ENCODE results near the gene HPS1. TPM values are rescaled to one million over a fixed set of nuclear protein-coding genes. Genes with fewer than 3 reads are reported as not detected.
"Not testable (repeated sequence)": the region's sequence is repeated elsewhere in the genome, so short reads cannot be mapped to it uniquely, and the experiment has no call there.

Gene HPS1
- total RNA-seq, 4 donors from 2014 or later, result 48.6 to 66.7 (median 60.5) TPM

- Histone ChIP-seq H3K36me3 (peaks cover 0 to 5% of the 10 kb centered on the region in 2 donors), H3K4me3 (replicated peaks in 1 of 3) (no peak overlapping the region), H3K27ac (no peak overlapping the region), H3K27me3 (no peaks in the 10 kb centered on the region), H3K4me1 (peaks cover 7 to 36% of the 10 kb centered on the region in 2 donors), H3K9me3 (no peaks in the 10 kb centered on the region)
- intact Hi-C loops (cut with DNase I), result no loop called here
- no peak for DNase-seq
- WGBS, 2 donors, result 92 to 98% methylated on average over 2 to 4 of the region's 4 CpGs
- TF ChIP-seq, protein P1, sequence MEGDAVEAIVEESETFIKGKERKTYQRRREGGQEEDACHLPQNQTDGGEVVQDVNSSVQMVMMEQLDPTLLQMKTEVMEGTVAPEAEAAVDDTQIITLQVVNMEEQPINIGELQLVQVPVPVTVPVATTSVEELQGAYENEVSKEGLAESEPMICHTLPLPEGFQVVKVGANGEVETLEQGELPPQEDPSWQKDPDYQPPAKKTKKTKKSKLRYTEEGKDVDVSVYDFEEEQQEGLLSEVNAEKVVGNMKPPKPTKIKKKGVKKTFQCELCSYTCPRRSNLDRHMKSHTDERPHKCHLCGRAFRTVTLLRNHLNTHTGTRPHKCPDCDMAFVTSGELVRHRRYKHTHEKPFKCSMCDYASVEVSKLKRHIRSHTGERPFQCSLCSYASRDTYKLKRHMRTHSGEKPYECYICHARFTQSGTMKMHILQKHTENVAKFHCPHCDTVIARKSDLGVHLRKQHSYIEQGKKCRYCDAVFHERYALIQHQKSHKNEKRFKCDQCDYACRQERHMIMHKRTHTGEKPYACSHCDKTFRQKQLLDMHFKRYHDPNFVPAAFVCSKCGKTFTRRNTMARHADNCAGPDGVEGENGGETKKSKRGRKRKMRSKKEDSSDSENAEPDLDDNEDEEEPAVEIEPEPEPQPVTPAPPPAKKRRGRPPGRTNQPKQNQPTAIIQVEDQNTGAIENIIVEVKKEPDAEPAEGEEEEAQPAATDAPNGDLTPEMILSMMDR (IDR thresholded peaks at IDR 0.05), result no peak
- no peak for TF ChIP-seq POLR2A (IDR thresholded peaks at IDR 0.05)
Measured at GRCh38 chr10:98390406-98390805, 56.3 kb downstream of the HPS1 start.

DNA sequence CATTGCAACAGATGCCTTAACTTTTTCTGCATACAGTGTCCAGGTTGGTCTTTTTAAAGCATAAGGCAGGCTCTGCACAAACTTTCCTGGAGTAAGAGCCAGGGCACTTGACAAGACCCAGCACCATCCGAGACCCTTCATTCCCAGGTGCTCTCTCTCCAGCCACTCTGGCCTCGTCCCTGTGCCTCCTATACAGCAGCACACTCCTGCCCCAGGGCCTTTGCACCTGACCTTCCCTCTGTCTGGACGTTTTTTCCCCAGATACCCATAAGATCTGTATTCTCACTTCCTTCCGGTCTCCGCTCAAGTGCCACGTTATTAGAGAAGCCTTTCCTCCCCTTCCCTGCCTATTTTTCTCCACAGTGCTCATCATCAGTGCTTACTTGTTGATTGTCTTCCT lies 57.3 kb downstream of the HPS1 start:
- H3K27me3 ChIP-seq, result no peaks in the 10 kb centered on the region
- H3K4me3 ChIP-seq (replicated peaks in 1 of 3), result no peak overlapping the region
- intact Hi-C loops (cut with DNase I), result no loop called here
- WGBS, 2 donors, result 83 to 90% methylated on average over 6 of the region's 6 CpGs
- no peaks in the 10 kb centered on the region for H3K9me3 ChIP-seq
- no peak for DNase-seq
- peaks cover 0 to 5% of the 10 kb centered on the region in 2 donors for H3K36me3 ChIP-seq
- peaks cover 4 to 25% of the 10 kb centered on the region in 2 donors for H3K4me1 ChIP-seq
- no peak overlapping the region for H3K27ac ChIP-seq
- TF ChIP-seq, protein P1 (IDR thresholded peaks at IDR 0.05), result no peak
- TF ChIP-seq POLR2A (IDR thresholded peaks at IDR 0.05), result no peak

DNA sequence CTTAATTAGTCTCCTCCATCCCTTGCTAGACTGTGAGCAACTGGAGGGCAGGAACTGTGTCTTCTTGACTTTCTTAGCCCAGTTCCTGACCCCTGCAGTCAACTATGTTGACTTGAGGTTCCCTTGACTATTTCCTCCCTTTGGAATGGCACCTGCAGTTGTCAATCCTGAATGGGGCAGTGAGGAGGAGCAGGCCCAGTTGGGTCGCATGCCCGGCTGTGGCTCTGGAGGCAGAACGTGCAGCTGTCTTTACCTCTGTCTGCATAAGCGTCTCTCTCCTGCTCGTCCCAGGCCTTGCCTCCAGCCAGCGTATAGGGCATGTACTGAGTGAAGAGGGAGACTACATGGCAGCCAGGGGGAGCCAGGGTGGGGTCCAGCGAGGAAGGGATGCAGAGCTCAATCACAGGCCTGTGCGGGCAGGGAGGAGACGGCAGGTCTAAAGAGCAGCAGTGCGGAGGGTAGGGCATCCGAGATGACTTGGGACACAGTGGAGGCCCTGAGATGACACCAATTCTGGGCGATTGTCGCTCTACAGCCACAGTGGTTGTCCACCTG lies 58.6 kb downstream of the HPS1 start:
- no peak for DNase-seq
- Histone ChIP-seq H3K4me1 (peaks cover 4 to 19% of the 10 kb centered on the region in 2 donors), H3K36me3 (peaks cover 0 to 5% of the 10 kb centered on the region in 2 donors), H3K4me3 (replicated peaks in 1 of 3) (no peak overlapping the region), H3K9me3 (no peaks in the 10 kb centered on the region), H3K27me3 (no peaks in the 10 kb centered on the region), H3K27ac (no peak overlapping the region)
- 94% methylated on average over 13 of the region's 13 CpGs for WGBS, 2 donors
- TF ChIP-seq, protein P1 (IDR thresholded peaks at IDR 0.05), result no peak
- intact Hi-C loops (cut with DNase I), result no loop called here

GRCh38 chr10:98384531-98385133 lies 62.1 kb downstream of the HPS1 start:
- peaks cover 0 to 5% of the 10 kb centered on the region in 2 donors for H3K36me3 ChIP-seq
- H3K9me3 ChIP-seq, result no peaks in the 10 kb centered on the region
- no peaks in the 10 kb centered on the region for H3K27me3 ChIP-seq
- no peak for TF ChIP-seq POLR2A (IDR thresholded peaks at IDR 0.05)
- TF ChIP-seq, protein P1 (IDR thresholded peaks at IDR 0.05), result no peak
- 85 to 96% methylated on average over 9 of the region's 9 CpGs for WGBS, 2 donors
- H3K4me3 ChIP-seq (replicated peaks in 1 of 3), result no peak overlapping the region
- no peak overlapping the region for H3K27ac ChIP-seq
- intact Hi-C loops (cut with DNase I), result no loop called here
- DNase-seq, result no peak
- no peaks in the 10 kb centered on the region for H3K4me1 ChIP-seq

- no peak overlapping the region for H3K27ac ChIP-seq
- intact Hi-C loops (cut with DNase I), result no loop called here
- DNase-seq, result no peak
- no peaks in the 10 kb centered on the region for H3K9me3 ChIP-seq
- no peaks in the 10 kb centered on the region for H3K4me1 ChIP-seq
- H3K27me3 ChIP-seq, result no peaks in the 10 kb centered on the region
- H3K36me3 ChIP-seq, result peaks cover 0 to 5% of the 10 kb centered on the region in 2 donors
- TF ChIP-seq, protein P1 (IDR thresholded peaks at IDR 0.05), result no peak
- no peak for TF ChIP-seq POLR2A (IDR thresholded peaks at IDR 0.05)
- 91 to 97% methylated on average over 6 of the region's 6 CpGs for WGBS, 2 donors
- no peak overlapping the region for H3K4me3 ChIP-seq (replicated peaks in 1 of 3)
Measured at GRCh38 chr10:98383869-98384268, 62.9 kb downstream of the HPS1 start.

GRCh38 chr10:98383134-98383667 lies 63.5 kb downstream of the HPS1 start:
- H3K36me3 ChIP-seq; DNase-seq; H3K27ac ChIP-seq; intact Hi-C loops (cut with DNase I); H3K27me3 ChIP-seq; H3K4me3 ChIP-seq (replicated peaks in 1 of 3); H3K9me3 ChIP-seq; H3K4me1 ChIP-seq: not testable (repeated sequence)
- WGBS, 2 donors, result 91 to 96% methylated on average over 7 of the region's 7 CpGs
